Erythroblast (primary cell): ENCODE results near the gene FAAP100.

Experiments used
- GATA1 ChIP-seq: IDR thresholded peaks from 2 replicates; pipeline ENCODE4 v1.6.1; 2011; ENCODE audit warnings: low read depth, mild to moderate bottlenecking, control low read depth, low read length, moderate library complexity
- POLR2A ChIP-seq: IDR thresholded peaks from 2 replicates; pipeline ENCODE4 v1.6.1; 2011; ENCODE audit warnings: mild to moderate bottlenecking, low read length

DNA sequence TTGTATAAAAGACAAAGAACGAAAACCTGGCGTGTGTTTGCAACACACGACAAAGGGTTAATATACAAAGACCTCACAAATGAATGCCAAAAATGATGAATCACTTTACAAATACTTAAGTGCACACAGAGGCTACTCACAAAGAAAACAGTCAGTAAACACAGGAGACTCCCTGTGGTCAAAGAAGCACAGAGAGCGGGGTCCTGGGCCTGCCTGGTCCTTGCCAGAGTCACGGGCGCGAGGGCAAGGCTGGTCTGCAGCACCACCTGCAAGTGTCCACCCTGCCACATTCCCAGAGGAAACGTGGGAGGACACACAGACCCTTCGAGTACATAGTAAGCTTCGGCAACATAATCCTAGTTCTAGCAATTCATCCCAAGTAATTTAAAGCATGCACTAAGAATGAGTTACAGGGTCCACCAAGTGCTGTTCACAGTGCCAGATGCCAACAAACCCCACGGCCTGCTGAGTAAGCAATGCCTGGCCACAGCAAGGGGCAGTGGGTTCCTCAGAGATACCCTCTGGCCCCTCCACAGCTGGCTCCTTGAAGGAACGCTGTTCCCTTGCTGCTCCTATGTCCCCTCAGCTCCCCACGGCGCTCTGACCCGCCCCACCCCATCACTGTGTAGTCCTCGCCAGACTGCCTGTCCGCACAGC, 24.6 kb upstream of the FAAP100 start:
- TF ChIP-seq POLR2A = no peak
- TF ChIP-seq GATA1 = no peak
